DND-41 (cell line): ENCODE data around the gene NELL2.

Experiments used
- EZH2 ChIP-seq: IDR thresholded peaks from 3 replicates; pipeline ENCODE4 v1.6.1; 2012; ENCODE audit warnings: borderline replicate concordance, low read depth, mild to moderate bottlenecking, moderate library complexity, low read length, inconsistent platforms; ENCODE audit not compliant: severe bottlenecking
- TF ChIP-seq, protein P1 (sequence below): IDR thresholded peaks from 2 replicates; pipeline ENCODE4 v1.5.1; 2012; ENCODE audit warnings: borderline replicate concordance, low read length, moderate library complexity, mild to moderate bottlenecking; ENCODE audit not compliant: poor library complexity, severe bottlenecking; ENCODE audit errors: extremely low read depth

GRCh38 chr12:44846826-44847225 lies 29.3 kb downstream of the NELL2 start:
- TF ChIP-seq, protein P1, sequence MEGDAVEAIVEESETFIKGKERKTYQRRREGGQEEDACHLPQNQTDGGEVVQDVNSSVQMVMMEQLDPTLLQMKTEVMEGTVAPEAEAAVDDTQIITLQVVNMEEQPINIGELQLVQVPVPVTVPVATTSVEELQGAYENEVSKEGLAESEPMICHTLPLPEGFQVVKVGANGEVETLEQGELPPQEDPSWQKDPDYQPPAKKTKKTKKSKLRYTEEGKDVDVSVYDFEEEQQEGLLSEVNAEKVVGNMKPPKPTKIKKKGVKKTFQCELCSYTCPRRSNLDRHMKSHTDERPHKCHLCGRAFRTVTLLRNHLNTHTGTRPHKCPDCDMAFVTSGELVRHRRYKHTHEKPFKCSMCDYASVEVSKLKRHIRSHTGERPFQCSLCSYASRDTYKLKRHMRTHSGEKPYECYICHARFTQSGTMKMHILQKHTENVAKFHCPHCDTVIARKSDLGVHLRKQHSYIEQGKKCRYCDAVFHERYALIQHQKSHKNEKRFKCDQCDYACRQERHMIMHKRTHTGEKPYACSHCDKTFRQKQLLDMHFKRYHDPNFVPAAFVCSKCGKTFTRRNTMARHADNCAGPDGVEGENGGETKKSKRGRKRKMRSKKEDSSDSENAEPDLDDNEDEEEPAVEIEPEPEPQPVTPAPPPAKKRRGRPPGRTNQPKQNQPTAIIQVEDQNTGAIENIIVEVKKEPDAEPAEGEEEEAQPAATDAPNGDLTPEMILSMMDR = no peak
- no peak for TF ChIP-seq EZH2
